ENCODE measurements around the gene ABCG1.

Gene ABCG1

DNA sequence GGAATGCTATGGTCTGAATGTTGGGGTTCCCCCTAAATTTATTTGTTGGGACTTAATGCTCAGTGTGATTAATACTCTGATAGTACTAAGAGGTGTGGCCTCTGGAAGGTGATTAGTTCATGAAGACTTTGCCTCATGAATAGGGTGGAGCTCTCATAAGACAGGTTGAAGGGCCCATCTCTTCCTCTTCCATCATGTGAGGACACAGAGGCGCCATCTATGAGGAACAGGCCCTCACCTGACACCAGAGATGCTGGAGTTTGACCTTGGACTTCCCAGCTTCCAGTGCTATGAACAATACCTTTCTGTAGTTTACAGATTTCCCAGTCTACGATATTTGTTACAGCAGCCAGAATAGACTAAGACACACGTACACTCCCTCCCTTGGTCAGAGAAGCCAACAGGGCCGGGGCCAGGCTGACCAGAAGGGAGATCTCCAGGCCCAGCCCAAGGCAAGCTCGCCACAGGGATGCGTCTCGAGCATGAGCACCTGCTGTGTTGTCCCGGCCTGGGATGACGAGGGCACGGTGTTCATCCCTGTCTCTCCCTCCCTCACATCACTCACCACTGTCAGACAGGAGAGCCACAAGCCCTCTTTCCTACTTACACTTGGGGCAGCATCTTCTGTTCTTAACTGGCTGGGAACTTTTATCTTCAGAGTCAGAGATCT is 4.7 kb upstream of the ABCG1 start:
- no peak for DNase-seq (ENCODE audit: low read depth)

- no peak for DNase-seq (ENCODE audit: low read depth)
Measured at GRCh38 chr21:42214921-42215320, 4.0 kb upstream of the ABCG1 start.

DNA sequence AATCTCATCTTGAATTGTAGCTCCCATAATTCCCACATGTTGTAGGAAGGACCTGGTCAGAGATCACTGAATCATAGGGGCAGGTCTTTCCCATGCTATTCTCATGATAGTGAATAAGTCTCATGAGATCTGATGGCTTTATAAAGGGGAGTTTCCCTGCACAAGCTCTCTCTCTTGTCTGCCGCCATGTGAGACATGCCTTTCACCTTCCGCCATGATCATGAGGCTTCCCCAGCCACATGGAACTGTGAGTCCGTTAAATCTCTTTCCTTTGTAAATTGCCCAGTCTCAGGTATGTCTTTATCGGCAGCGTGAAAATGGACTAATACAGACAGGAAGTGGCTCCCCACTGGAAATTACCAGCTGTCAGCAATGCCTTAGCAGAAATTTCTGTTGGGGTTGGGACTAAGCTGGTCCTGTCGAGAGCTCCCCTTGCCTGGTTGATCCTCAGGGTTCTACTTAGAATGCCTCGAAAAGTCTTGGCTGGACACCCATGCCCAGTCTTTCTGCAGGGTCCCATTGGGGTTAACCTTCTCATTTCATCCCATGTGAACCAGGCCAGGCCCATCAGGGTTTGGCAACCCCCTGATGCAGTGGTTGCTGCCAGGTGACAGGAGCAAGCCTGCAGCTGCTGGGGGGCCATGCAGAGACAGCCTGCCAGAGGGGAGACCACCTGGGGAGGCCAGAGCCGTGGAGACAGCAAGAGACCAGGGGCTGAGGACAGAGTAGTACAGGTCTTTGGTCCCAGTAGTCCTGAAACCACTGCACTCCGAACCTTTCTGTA is 2.8 kb upstream of the ABCG1 start:
- DNase-seq (ENCODE audit: low read depth): no peak

GRCh38 chr21:42216726-42217572 is 2.0 kb upstream of the ABCG1 start:
- no peak for DNase-seq (ENCODE audit: low read depth)

DNA sequence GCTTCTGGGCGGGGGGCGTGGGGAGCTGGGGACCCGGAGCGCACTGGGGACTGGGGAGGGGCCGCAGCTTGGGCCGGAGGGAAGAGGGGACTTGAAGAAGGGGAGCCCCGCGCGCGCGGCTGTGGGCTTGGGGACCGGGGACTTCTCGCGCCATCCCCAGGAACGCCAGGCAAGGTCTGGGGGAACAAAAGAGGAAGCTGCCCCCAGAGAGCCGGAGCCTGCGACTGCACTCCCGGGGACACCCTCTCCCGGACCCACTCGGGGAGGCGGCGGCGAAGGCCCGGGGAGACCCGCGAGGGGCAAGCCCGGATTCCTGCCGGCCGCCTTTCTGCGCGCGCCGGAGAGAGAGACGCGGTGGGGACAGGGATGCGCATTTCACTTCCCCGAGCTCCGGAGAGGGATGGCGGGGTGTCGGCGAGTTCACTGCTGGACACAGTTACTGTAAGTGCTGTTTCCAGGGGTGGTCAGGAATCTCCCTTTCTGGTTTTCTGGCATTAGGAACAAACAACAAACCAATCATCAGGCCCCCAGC is 732 bp downstream of the ABCG1 start:
- DNase-seq (ENCODE audit: low read depth): no peak

DNA sequence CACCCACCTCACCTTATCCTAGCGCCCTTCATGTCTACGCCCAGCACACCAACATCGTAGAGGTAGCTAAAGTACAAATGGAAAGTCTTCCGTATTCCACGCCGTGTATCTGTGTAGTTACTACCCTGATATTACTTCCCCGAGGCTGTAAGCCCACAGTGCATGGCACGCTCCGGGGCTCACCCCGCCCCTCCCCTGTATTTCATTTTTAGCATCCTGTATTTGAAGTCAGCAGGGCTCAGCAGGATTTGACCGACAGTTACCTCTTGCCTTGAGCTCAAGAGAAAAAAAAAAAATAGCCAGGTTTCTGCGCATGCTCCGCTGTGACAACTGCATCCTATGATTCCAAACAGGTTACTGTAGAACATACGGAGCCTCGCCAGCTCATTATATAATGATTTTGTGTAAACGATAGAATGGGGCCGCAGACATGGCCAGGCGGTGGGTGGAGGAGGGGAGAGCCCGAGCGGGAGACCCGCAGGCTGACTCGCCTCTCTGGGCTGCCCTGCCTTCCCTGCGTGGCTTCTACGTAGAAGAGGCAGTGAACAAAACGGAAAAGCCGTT is 1.3 kb downstream of the ABCG1 start:
- peak; percentile 20 for DNase-seq (ENCODE audit: low read depth)

GRCh38 chr21:42221581-42222345 is 2.8 kb downstream of the ABCG1 start:
- no peak for DNase-seq (ENCODE audit: low read depth)

GRCh38 chr21:42222386-42222785 is 3.4 kb downstream of the ABCG1 start:
- DNase-seq (ENCODE audit: low read depth): no peak

GRCh38 chr21:42222821-42223390 is 4.0 kb downstream of the ABCG1 start:
- DNase-seq (ENCODE audit: low read depth): no peak

GRCh38 chr21:42223826-42224575 is 5.1 kb downstream of the ABCG1 start:
- DNase-seq (ENCODE audit: low read depth): no peak

GRCh38 chr21:42225042-42225441 is 6.1 kb downstream of the ABCG1 start:
- no peak for DNase-seq (ENCODE audit: low read depth)

DNA sequence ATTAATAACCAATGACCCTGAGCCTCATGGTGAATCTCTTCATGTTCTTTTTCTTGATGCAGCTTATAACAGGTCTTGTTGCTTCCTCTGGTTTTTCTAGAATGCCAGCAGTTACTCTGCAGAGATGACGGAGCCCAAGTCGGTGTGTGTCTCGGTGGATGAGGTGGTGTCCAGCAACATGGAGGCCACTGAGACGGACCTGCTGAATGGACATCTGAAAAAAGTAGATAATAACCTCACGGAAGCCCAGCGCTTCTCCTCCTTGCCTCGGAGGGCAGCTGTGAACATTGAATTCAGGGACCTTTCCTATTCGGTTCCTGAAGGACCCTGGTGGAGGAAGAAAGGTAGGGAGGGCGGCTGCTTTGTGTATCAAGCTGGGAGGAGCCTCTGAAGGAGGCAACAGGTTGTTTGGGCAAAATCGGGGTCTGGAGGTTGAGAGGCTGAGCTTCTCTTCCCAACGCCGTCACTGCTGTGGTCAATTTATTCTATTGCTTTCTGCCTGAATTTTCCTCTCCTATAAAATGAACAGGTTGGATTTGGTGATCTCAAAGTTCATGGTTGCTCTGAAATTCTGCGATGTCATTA is 6.7 kb downstream of the ABCG1 start:
- no peak for DNase-seq (ENCODE audit: low read depth)

DNA sequence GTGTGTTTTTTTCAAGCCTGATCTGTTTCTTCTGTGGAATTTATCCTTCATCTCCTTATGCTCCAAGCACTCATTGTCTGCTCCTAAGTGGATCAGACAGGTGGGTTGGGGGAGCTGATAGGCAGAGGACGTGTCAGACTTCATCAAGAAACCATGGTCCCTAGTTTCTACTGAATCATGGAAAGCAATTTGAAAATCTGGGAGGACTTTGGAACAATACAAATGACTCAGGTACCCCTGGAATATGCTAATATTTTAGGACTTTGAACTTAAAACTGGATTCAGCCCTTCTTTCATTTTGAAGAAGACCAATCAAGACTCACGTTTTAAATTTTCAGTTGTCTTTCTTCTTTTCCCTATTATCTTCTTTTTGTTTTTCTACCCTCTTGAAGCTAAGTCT is 7.7 kb downstream of the ABCG1 start:
- DNase-seq (ENCODE audit: low read depth): no peak

DNA sequence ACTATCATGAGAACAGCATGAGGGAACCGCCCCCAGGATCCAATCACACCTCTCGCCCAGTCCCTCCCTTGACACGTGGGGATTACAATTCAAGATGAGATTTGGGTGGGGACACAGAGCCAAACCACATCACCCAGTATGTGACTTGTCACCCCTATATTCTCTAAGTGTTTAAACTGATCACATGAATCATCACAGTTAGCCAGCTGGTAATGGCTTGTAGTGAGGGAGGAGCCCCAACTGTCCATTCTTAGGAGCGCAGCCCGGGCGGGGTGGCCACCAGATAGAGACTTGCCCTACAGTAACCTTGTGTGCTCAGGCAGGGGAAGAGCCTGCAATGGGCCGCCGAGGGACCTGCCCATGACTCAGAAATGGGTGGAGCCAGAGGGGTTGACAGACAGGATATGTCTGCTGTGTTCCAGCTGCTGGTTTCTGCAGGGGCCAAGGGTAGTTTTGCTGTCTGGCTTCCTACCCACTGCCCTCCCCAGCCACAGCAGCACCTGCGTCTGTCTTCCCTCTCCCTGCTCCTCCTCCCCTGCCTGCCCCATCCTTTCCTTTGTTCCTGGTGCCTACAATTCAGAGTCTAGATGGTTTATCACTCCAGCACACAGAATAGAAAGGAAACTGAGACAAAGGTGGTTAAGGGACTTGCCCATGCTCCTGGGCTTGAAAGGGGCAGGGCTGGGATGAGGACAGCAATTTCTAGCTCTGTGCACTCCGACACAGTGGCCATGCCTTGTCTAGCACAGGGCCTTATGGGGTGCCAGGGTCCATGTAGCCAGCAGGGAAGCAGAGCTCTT is 9.2 kb downstream of the ABCG1 start:
- DNase-seq (ENCODE audit: low read depth): peak; percentile 13

DNA sequence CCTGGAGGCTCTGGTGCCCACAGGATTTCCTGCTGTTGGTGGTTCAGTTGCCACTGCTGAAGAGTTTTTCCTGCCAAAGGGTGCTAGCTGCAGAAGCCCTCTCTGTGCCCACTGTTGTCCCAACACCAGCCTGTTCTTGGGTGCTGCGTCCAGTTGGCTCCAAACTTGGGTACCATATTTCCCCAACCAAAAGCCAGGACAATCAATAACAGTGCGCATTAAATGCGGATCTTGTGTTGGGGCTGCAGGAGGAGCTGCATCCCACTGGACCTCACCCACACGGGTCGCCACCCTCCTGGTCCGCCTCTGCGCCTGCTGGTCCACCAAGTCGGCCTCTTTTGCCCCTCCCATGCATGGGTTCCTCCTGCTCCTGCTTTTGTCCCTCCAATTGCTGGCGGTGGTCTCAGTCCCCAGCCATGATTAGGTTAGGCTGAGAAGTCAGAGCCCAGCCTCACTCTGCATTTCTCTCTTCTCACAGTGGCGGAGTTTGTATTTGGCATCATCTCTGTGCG is 9.8 kb downstream of the ABCG1 start:
- no peak for DNase-seq (ENCODE audit: low read depth)

DNA sequence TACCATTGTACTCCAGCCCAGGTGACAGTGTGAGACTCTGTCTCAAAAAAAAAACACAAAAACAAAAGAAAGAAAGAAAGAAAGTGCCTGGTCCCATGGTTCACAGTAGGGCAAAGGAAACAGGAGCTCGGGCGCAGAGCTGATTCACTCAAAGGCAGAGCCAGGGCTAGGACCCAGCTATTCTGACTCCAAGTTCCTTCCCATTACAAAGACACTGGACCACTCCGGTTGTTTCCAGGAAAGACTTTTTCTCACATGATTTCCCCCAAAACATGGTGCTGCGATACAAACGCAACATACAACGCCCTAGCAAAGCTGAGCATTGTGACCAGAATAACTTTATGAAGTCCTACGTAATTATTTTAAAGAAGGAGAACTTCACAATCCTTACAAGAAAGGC is 10.7 kb downstream of the ABCG1 start:
- DNase-seq (ENCODE audit: low read depth): no peak

GRCh38 chr21:42230178-42230577 is 11.2 kb downstream of the ABCG1 start:
- no peak for DNase-seq (ENCODE audit: low read depth)

GRCh38 chr21:42230636-42231035 is 11.7 kb downstream of the ABCG1 start:
- no peak for DNase-seq (ENCODE audit: low read depth)

DNA sequence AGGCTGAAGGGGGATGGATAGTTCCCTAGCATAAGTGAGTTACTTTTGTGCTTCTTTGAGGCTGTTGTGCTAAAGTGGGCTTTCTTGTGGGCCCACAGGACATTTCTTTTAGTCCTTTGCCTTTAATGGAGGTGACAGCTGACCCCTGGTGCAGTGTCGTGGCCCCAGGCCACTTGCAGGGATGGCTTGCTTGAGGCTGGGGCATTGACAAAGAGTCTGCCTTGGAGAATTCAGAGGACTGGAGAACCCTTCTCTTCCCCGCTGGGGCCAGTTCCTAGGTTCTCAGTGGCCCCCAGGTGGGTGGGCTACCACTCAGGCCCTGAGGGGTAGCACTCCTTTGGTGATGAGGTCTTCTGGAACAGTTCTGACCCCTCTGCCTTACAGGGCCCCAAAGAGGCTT is 12.8 kb downstream of the ABCG1 start:
- DNase-seq (ENCODE audit: low read depth): no peak

All from non-pigmented ciliary epithelial cell (primary cell).